ENCODE data around the gene ALPP. TPM values are rescaled to one million over a fixed set of nuclear protein-coding genes. Genes with fewer than 3 reads are reported as not detected.
"Not testable (repeated sequence)": the region's sequence is repeated elsewhere in the genome, so short reads cannot be mapped to it uniquely, and the experiment has no call there.

The ALPP gene
- total and polyA plus RNA-seq, 5 donors from 2014 or later = not detected

GRCh38 chr2:232367016-232367415, 11.5 kb upstream of the ALPP start:
- Histone ChIP-seq H3K4me3 (ENCODE audit: low read depth, low read length) (no peak overlapping the region), H3K4me1 (ENCODE audit: control insufficient read depth, insufficient read depth, low read length, poor library complexity, severe bottlenecking) (peaks cover 8% of the 10 kb centered on the region), H3K27me3 (ENCODE audit: control insufficient read depth, insufficient read depth, low read length) (no peaks in the 10 kb centered on the region), H3K9me3 (ENCODE audit: control insufficient read depth in 2 of 2, low read length in 2 of 2) (no peaks in the 10 kb centered on the region), H3K27ac (ENCODE audit: insufficient read depth, low read length, poor library complexity, severe bottlenecking) (no peak overlapping the region), H3K36me3 (ENCODE audit: control insufficient read depth, insufficient read depth, low read length) (no peaks in the 10 kb centered on the region)
- Mint-ChIP-seq H3K9me3 (peaks cover 0 to 1% (median 0%) of the 10 kb centered on the region in 7 donors), H3K36me3 (no peaks in the 10 kb centered on the region), H3K27ac (no peak overlapping the region), H3K27me3 (peaks cover 4% of the 10 kb centered on the region), H3K4me3 (no peak overlapping the region), H3K4me1 (peaks cover 0 to 29% (median 7%) of the 10 kb centered on the region in 4 donors)
- no peak for DNase-seq
- no peak for ATAC-seq (ENCODE audit: low read depth in 2 of 2)

- no peaks in the 10 kb centered on the region for H3K36me3 ChIP-seq (ENCODE audit: control insufficient read depth, insufficient read depth, low read length)
- no peak for DNase-seq
- H3K27ac ChIP-seq (ENCODE audit: insufficient read depth, low read length, poor library complexity, severe bottlenecking) = no peak overlapping the region
- Mint-ChIP-seq H3K4me1 (peaks cover 0 to 23% (median 7%) of the 10 kb centered on the region in 4 donors), H3K36me3 (no peaks in the 10 kb centered on the region), H3K4me3 (no peak overlapping the region), H3K27ac (no peak overlapping the region), H3K27me3 (peaks cover 4% of the 10 kb centered on the region), H3K9me3 (no peaks in the 10 kb centered on the region)
- no peaks in the 10 kb centered on the region for H3K9me3 ChIP-seq (ENCODE audit: control insufficient read depth in 2 of 2, low read length in 2 of 2)
- peaks cover 8% of the 10 kb centered on the region for H3K4me1 ChIP-seq (ENCODE audit: control insufficient read depth, insufficient read depth, low read length, poor library complexity, severe bottlenecking)
- no peaks in the 10 kb centered on the region for H3K27me3 ChIP-seq (ENCODE audit: control insufficient read depth, insufficient read depth, low read length)
- no peak for ATAC-seq (ENCODE audit: low read depth in 2 of 2)
- H3K4me3 ChIP-seq (ENCODE audit: low read depth, low read length) = no peak overlapping the region
Measured at GRCh38 chr2:232367591-232368233, 10.8 kb upstream of the ALPP start.

DNA sequence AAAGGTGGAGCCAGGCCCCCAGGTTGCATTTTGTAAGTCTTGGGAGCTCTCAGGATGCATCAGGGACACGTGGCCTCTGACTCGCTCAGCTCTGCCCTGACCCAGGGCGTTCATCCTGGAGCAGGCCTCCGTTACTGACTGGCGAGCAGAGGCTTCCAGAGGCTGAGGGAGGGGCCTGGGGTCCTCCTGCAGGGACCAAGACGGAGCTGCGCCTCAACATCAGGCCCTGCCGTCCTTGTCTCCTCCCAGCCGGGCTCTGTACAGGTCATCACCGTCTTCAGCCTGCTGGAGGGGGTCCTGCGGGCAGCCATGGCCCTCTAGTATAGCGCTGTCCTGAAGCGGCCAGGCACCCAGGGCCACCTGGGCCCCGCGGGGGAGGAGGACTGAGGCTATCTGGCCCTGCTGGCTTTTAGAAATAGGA, 10.2 kb upstream of the ALPP start:
- Mint-ChIP-seq H3K4me1 (peaks cover 0 to 19% (median 7%) of the 10 kb centered on the region in 4 donors), H3K36me3 (no peaks in the 10 kb centered on the region), H3K4me3 (no peak overlapping the region), H3K27me3 (peaks cover 4% of the 10 kb centered on the region), H3K27ac (no peak overlapping the region), H3K9me3 (no peaks in the 10 kb centered on the region)
- Histone ChIP-seq H3K27ac (ENCODE audit: insufficient read depth, low read length, poor library complexity, severe bottlenecking) (no peak overlapping the region), H3K36me3 (ENCODE audit: control insufficient read depth, insufficient read depth, low read length) (no peaks in the 10 kb centered on the region), H3K4me1 (ENCODE audit: control insufficient read depth, insufficient read depth, low read length, poor library complexity, severe bottlenecking) (peaks cover 8% of the 10 kb centered on the region), H3K4me3 (ENCODE audit: low read depth, low read length) (no peak overlapping the region), H3K9me3 (ENCODE audit: control insufficient read depth in 2 of 2, low read length in 2 of 2) (no peaks in the 10 kb centered on the region), H3K27me3 (ENCODE audit: control insufficient read depth, insufficient read depth, low read length) (no peaks in the 10 kb centered on the region)
- DNase-seq (no peak), ATAC-seq (ENCODE audit: low read depth in 2 of 2) (no peak)

GRCh38 chr2:232369126-232369951, 9.2 kb upstream of the ALPP start:
- H3K36me3 ChIP-seq (ENCODE audit: control insufficient read depth, insufficient read depth, low read length) = no peaks in the 10 kb centered on the region
- H3K4me3 ChIP-seq (ENCODE audit: low read depth, low read length) = no peak overlapping the region
- no peaks in the 10 kb centered on the region for H3K36me3 Mint-ChIP-seq
- no peak overlapping the region for H3K27ac ChIP-seq (ENCODE audit: insufficient read depth, low read length, poor library complexity, severe bottlenecking)
- no peak for DNase-seq
- no peaks in the 10 kb centered on the region for H3K27me3 ChIP-seq (ENCODE audit: control insufficient read depth, insufficient read depth, low read length)
- H3K27me3 Mint-ChIP-seq = peaks cover 8% of the 10 kb centered on the region
- ATAC-seq (ENCODE audit: low read depth in 2 of 2) = no peak
- peaks cover 0 to 9% (median 2%) of the 10 kb centered on the region in 4 donors for H3K4me1 Mint-ChIP-seq
- H3K9me3 ChIP-seq (ENCODE audit: control insufficient read depth in 2 of 2, low read length in 2 of 2) = no peaks in the 10 kb centered on the region
- H3K4me1 ChIP-seq (ENCODE audit: control insufficient read depth, insufficient read depth, low read length, poor library complexity, severe bottlenecking) = peaks cover under 1% of the 10 kb centered on the region
- no peaks in the 10 kb centered on the region for H3K9me3 Mint-ChIP-seq
- no peak overlapping the region for H3K4me3 Mint-ChIP-seq
- H3K27ac Mint-ChIP-seq = no peak overlapping the region

- not testable (repeated sequence) for ATAC-seq (ENCODE audit: low read depth in 2 of 2)
Measured at GRCh38 chr2:232370007-232370406, 8.5 kb upstream of the ALPP start.

DNA sequence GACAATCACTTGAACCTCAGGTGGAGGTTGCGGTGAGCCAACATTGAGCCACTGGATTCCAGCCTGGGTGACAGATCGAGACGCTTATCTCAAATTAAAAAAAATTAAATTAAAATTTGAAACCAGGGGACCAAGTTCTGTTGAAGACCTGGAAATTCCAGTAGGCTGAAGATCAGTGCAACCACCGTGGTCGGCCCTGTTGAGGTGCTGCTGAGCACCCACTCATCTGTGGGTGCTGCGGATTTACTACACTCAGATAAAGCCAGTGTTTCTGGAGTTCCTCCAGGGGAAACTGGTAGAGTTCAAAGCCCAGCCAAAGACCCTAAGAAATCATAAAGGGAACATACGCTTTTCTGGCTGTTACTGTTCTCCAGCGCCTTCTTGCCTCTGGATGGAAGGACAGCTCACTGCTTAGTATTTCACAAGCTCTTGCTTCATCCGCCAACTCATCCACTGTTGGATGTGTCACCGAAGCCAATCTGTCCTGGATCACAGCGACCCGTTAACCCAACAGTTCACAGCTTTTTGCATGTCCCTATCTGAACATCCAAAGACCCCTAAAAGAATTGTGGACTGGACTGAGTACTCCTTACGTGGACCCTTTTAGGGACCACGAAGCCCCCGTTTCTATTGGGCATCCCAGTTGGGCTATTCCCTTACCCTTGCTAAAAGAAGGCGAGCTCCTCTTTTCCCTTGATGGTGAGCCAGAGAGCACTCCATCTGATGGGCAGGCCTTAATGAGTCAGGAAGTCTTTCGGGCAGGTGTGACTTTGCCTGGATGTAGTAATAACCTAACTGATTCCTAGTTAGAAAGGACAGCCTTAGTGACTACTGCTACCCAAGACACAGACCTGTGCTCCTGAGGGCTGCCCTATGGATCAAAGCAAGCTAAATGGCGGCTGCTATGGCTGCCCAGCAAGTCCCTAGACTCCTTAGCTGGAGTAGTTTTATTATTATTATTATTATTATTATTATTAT, 6.0 kb upstream of the ALPP start:
- ATAC-seq (ENCODE audit: low read depth in 2 of 2) (no peak), DNase-seq (no peak)
- no peaks in the 10 kb centered on the region for H3K9me3 ChIP-seq (ENCODE audit: control insufficient read depth in 2 of 2, low read length in 2 of 2)
- H3K27ac ChIP-seq (ENCODE audit: insufficient read depth, low read length, poor library complexity, severe bottlenecking) = no peak overlapping the region
- no peaks in the 10 kb centered on the region for H3K4me1 ChIP-seq (ENCODE audit: control insufficient read depth, insufficient read depth, low read length, poor library complexity, severe bottlenecking)
- H3K27me3 Mint-ChIP-seq = peaks cover 11% of the 10 kb centered on the region
- no peaks in the 10 kb centered on the region for H3K36me3 Mint-ChIP-seq
- H3K4me3 Mint-ChIP-seq = no peak overlapping the region
- peaks cover 0 to 6% (median 0%) of the 10 kb centered on the region in 4 donors for H3K4me1 Mint-ChIP-seq
- no peak overlapping the region for H3K27ac Mint-ChIP-seq
- H3K27me3 ChIP-seq (ENCODE audit: control insufficient read depth, insufficient read depth, low read length) = no peaks in the 10 kb centered on the region
- H3K9me3 Mint-ChIP-seq = no peaks in the 10 kb centered on the region
- H3K4me3 ChIP-seq (ENCODE audit: low read depth, low read length) = no peak overlapping the region
- H3K36me3 ChIP-seq (ENCODE audit: control insufficient read depth, insufficient read depth, low read length) = no peaks in the 10 kb centered on the region

More at GRCh38 chr2:232370007-232370406, 8.5 kb upstream of the ALPP start:
- H3K27me3 ChIP-seq (ENCODE audit: control insufficient read depth, insufficient read depth, low read length); H3K36me3 ChIP-seq (ENCODE audit: control insufficient read depth, insufficient read depth, low read length); H3K9me3 Mint-ChIP-seq; H3K9me3 ChIP-seq (ENCODE audit: control insufficient read depth in 2 of 2, low read length in 2 of 2); H3K4me1 ChIP-seq (ENCODE audit: control insufficient read depth, insufficient read depth, low read length, poor library complexity, severe bottlenecking); H3K4me1 Mint-ChIP-seq; H3K27ac ChIP-seq (ENCODE audit: insufficient read depth, low read length, poor library complexity, severe bottlenecking); H3K4me3 ChIP-seq (ENCODE audit: low read depth, low read length); H3K27ac Mint-ChIP-seq; H3K36me3 Mint-ChIP-seq; DNase-seq; H3K4me3 Mint-ChIP-seq: not testable (repeated sequence)
- H3K27me3 Mint-ChIP-seq = peaks cover 11% of the 10 kb centered on the region

DNA sequence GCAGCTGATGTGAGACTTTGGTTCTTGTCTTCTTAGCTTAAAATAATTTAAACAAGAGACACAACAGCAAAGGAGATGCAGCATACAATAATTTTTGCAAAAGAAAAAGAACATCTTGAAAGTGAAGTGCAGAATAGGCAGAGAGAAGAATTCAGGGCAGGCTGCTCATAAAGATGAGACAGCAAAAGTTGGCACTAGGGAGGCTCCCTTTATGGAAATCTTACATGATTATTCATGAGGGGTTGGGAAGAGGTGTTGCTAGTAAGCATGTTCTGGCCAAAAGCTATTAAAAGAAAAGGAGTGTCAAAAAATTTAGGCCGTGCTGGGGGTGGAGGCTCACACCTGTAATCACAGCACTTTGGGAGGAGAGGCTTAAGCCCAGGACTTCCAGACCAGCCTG, 4.2 kb upstream of the ALPP start:
- H3K4me3 Mint-ChIP-seq = no peak overlapping the region
- peaks cover 0 to 6% (median 0%) of the 10 kb centered on the region in 4 donors for H3K4me1 Mint-ChIP-seq
- H3K4me1 ChIP-seq (ENCODE audit: control insufficient read depth, insufficient read depth, low read length, poor library complexity, severe bottlenecking) = no peaks in the 10 kb centered on the region
- ATAC-seq (ENCODE audit: low read depth in 2 of 2) (no peak), DNase-seq (no peak)
- H3K36me3 ChIP-seq (ENCODE audit: control insufficient read depth, insufficient read depth, low read length) = no peaks in the 10 kb centered on the region
- no peaks in the 10 kb centered on the region for H3K9me3 ChIP-seq (ENCODE audit: control insufficient read depth in 2 of 2, low read length in 2 of 2)
- H3K27me3 Mint-ChIP-seq = peaks cover 11% of the 10 kb centered on the region
- no peaks in the 10 kb centered on the region for H3K9me3 Mint-ChIP-seq
- H3K4me3 ChIP-seq (ENCODE audit: low read depth, low read length) = no peak overlapping the region
- no peaks in the 10 kb centered on the region for H3K27me3 ChIP-seq (ENCODE audit: control insufficient read depth, insufficient read depth, low read length)
- no peak overlapping the region for H3K27ac ChIP-seq (ENCODE audit: insufficient read depth, low read length, poor library complexity, severe bottlenecking)
- no peak overlapping the region for H3K27ac Mint-ChIP-seq
- H3K36me3 Mint-ChIP-seq = no peaks in the 10 kb centered on the region
